ENCODE measurements around the gene SLC30A2.
A peak's percentile ranks its signal among the peaks of the same experiment; 100 is the strongest.

SLC30A2 gene

GRCh38 chr1:26020941-26021646, 24.8 kb downstream of the SLC30A2 start:
- no peak for DNase-seq

GRCh38 chr1:26020330-26020768, 25.6 kb downstream of the SLC30A2 start:
- DNase-seq, result no peak

DNA sequence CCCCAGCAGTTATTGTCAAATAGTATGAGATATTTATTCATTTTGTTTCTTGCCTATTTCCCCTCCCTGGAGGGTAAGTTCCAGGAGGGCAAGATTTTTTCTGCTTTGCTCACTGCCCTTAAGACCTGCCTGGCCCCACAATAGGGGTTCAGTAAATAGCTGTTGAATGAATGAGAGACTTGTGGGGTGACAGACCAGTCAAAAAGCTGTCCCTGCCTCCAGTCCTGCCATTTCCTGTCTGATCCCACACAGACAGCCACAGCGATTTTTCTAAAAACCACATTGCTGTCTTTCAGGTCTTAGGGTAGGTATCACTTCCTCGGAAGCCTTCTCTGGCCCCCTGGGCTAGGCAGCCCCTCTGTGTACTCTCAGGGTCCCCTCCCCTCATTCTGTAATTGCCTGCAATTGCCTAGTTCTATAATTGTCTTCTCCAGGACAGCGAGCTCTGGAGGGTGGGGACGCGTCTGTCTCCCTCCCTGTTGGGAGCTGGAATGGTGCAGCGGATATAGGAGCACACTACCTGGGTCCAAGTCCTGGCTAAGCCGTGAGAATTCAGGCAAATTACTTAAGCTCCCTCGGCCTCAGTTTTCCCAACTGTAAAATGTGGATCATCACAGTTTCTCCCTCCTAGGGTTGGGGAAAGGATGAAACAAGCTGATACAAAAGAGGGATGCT, 26.1 kb downstream of the SLC30A2 start:
- DNase-seq, result no peak

DNA sequence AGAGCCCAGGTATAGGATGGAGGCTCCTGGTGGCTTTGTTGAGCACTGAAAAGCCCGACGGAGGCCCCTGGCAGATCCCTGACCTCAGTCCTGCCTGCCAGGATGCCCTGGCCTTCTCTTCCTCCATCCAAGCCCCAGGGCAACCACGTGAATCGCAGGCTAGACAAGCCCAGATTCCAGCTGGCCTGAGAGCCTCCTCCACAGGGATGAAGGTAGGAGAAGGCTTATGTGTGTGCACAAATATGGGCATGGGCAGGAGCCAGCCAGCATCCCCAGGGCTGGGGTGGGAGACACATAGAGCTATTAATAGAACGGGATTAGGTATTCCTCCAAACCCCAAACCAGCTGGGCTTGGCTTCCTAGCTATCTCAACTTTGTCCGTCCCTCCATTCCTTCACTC, 28.3 kb downstream of the SLC30A2 start:
- no peak for DNase-seq

- no peak for DNase-seq
Measured at GRCh38 chr1:26016953-26017545, 28.9 kb downstream of the SLC30A2 start.

GRCh38 chr1:26016258-26016952, 29.5 kb downstream of the SLC30A2 start:
- DNase-seq, result no peak

GRCh38 chr1:26015358-26015757, 30.6 kb downstream of the SLC30A2 start:
- no peak for DNase-seq

- DNase-seq, result no peak
Measured at GRCh38 chr1:26014179-26014578, 31.7 kb downstream of the SLC30A2 start.

DNA sequence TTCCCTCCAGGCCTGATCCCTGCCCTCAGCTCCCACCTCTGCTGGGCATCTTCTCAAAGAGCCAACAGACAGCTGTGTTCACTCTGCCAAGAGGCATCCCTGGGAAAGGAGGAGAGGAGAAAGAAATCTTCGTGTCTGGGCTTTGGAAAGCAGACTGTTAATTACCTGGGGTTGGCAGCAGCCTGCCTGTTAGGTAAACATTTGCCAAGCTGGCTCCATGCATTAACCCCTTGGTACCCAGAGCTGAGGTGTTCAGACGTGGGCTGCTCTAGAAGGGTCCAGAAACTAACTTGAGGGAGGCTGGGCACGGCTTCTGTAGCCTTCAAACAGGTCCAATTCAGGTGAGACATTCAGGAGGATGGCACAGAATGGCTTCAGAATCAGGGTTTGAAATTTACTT, 33.1 kb downstream of the SLC30A2 start:
- no peak for DNase-seq

DNA sequence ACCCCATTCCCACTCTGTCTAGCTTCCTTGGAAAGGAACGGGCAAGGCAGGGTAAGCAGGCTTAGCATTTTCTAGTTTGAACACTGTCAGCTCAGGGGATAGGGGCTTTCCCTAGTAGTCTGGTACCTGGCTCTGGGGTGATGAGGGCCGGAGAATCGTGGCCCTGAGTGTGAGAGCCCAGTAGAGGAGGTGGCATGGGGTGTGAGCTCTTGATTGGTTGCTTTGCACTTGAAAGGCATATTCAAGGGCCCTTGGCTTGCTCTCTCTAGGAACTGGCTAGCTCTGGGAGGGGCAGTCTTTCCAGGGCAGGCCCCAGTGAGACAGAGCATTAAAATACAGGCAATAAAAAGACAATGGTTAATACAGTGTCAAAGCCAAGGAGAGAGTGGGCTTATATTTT, 35.1 kb downstream of the SLC30A2 start:
- no peak for DNase-seq

GRCh38 chr1:26009796-26010447, 36.0 kb downstream of the SLC30A2 start:
- no peak for DNase-seq

GRCh38 chr1:26006710-26007109, 39.2 kb downstream of the SLC30A2 start:
- DNase-seq, result no peak

GRCh38 chr1:26005434-26006105, 40.3 kb downstream of the SLC30A2 start:
- DNase-seq, result no peak

- DNase-seq, result no peak
Measured at GRCh38 chr1:26003756-26004155, 42.2 kb downstream of the SLC30A2 start.

DNA sequence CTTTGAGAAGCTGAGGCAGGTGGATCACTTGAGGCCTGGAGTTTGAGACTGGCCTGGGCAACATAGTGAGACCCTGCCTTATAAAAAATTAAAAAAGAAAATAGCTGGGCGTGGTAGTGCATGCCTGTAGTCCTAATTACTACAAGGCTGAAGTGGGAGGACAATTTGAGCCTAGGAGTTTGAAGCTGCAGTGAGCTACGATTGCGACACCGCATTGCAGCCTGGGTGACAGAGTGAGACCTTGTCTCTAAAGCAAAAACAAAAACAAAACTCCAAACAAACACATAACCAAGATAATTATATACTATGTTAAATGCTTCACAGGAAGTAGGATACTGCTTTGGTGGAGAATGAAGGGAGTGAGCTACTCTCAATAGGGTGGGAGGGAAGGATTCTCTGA, 42.7 kb downstream of the SLC30A2 start:
- no peak for DNase-seq

DNA sequence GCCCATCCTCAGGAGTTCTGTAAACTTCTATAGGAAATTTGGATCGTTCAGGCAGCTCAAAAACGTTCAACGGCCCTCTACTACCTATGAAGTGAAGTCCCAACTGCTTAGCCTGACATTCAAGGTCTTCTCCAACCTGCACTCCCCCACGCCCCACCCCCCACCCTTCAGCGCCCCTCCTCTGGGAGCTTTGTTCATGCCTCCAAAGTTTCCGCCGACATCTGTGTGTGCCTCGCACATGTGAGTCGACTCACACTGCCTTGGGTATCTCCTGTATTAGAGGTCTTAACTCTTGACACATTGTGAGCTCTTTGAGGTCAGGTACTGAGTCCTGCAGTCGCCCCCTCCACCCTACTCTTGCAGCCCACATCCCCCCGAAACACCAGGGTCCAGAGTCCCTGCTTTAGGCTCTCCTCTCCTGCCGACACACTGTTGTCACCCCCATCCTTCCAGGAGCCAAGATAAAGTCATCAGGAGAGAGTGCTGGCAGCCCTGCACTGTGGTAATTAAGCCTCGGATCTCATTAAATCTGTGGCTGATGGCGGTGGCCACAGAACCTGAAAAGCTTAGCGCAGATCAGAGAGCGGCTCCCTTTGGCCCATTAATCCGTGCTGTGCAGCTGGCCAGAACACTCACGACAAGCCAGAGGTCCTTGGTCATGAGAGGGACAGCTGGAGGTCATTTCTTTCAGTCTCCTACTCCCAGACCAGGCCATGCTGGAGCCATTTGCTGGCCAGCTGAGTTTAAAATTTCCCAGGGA, 46.7 kb downstream of the SLC30A2 start:
- DNase-seq, result no peak

DNA sequence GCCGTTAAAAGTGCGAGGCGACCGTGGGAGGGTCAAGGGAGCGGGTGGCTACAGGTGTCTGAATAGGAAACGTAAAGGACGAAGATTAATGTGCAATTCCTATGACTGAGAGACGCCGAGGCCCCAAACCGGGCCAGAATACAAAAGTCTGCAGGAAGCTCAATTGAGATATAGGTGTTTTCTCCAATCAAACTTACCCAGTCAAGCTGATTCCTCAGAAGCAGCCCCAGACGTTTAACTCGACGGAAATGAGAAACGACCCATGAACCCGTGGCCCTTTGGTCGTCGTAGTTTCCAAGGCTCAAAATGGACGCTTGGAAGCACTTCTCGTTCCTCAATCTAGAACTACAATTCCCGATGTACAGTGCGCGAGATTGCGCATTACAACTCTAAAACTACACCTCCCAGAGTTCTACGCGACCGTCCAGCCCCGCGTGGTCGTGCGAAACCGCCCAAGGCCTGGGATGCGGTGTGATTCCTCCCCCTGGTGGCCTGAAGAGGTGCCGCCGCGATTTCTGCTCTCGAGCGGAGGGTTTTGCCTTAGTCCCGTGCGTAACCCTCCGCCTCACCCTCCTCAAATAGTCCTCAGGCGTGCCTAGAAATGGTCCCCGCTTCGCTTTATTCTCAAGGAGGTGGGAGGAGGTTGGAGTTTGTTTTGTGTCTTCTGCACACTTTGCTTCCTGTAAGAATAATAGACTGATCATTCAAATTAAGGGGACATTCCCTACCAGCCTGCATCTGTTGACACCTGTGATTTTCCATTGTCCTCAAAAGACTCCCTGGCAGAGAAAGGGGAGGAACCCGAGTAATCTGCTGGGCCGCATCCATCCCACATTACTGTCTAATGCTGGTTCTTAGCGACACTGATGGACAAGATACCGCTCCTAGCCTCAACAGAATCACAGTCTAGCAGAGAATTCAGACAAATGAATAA, 47.8 kb downstream of the SLC30A2 start, which contains the start of gene PAFAH2:
PAFAH2 (minus strand) TSS at position 236 of the 934 bp plus-strand sequence. CDS start 7,247 bp downstream, outside the sequence.
- DNase-seq, result peak; percentile 99

GRCh38 chr1:25996966-25997827, 48.7 kb downstream of the SLC30A2 start:
- peak; percentile 36 for DNase-seq

- no peak for DNase-seq
Measured at GRCh38 chr1:25994402-25995150, 51.3 kb downstream of the SLC30A2 start.
